ENCODE data around the gene E2F3. TPM values are rescaled to one million over a fixed set of nuclear protein-coding genes. Genes with fewer than 3 reads are reported as not detected.

The E2F3 gene
- total RNA-seq, 2 donors from 2014 or later = 6.0 to 6.4 TPM

DNA sequence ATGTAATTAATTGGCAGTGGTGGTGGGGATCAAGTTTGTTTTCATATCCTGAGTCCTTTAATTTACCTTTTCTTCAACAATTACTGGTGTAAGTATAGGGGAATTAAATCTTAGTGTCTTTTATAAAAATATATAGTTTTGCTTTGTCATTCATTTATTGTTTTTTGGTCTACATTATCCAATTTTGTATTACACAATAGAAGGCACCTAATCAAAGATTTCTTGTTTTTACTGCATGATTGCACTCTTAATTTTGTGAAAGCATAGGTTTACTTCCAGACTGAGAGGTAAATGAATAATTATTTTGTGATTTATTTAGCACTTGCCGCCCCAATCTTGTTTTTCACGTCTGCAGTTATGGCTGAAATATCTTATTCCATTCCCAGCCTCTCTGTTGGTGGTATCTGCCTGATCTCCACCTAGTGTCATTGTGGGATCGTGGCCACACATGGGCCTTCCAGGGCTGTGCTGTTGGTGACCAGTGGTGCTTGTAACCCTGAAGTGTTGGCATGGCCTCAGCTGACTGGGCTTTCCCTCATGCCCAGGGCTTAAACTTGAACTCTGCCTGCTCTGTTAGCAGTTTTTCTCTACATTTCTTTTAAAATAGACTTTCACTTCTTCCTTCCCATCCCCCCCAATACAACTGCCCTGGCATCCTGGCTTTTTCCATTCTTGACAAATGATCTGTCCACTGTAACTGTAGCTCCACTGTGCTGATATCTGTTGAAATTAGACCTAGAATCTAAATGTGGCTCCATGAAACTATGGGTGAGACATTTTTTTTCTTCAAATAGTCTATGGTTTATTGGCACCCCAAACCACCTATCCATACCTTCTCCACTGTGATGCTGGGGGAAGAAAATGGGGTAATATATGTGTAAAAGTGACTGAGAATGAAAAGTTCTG is 24.8 kb downstream of the E2F3 start:
- Histone ChIP-seq H3K4me3 (no peak overlapping the region), H3K36me3 (no peaks in the 10 kb centered on the region), H3K27ac (no peak overlapping the region), H3K27me3 (no peaks in the 10 kb centered on the region), H3K4me1 (peaks cover 0 to 38% of the 10 kb centered on the region in 2 donors), H3K9me3 (no peaks in the 10 kb centered on the region)
- TF ChIP-seq, protein P1, sequence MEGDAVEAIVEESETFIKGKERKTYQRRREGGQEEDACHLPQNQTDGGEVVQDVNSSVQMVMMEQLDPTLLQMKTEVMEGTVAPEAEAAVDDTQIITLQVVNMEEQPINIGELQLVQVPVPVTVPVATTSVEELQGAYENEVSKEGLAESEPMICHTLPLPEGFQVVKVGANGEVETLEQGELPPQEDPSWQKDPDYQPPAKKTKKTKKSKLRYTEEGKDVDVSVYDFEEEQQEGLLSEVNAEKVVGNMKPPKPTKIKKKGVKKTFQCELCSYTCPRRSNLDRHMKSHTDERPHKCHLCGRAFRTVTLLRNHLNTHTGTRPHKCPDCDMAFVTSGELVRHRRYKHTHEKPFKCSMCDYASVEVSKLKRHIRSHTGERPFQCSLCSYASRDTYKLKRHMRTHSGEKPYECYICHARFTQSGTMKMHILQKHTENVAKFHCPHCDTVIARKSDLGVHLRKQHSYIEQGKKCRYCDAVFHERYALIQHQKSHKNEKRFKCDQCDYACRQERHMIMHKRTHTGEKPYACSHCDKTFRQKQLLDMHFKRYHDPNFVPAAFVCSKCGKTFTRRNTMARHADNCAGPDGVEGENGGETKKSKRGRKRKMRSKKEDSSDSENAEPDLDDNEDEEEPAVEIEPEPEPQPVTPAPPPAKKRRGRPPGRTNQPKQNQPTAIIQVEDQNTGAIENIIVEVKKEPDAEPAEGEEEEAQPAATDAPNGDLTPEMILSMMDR (IDR thresholded peaks at IDR 0.05) = no peak
- DNase-seq (ENCODE audit: low spot score) = no peak

DNA sequence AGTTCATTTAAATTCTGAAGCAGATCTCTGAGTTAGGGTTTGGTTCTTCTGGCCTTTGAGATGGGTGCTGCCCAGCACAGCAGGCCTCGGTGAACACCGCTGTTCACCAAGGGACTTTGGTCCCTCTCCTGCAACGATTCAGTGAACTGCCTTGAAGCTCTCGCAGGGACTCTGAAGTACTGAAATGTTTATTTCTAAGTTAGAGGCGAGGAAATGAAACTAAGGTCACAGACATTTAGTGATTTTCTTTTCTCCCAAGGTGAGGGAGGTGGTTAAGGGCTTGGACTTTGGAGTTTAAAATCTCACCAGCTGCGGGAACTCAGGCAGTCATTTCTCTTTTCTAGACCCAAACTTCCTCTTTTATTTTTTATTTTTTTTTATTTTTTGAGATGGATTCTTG is 26.2 kb downstream of the E2F3 start:
- Histone ChIP-seq H3K36me3 (no peaks in the 10 kb centered on the region), H3K9me3 (no peaks in the 10 kb centered on the region), H3K27me3 (no peaks in the 10 kb centered on the region), H3K27ac (no peak overlapping the region), H3K4me3 (no peak overlapping the region), H3K4me1 (peaks cover 0 to 38% of the 10 kb centered on the region in 2 donors)
- TF ChIP-seq, protein P1 (IDR thresholded peaks at IDR 0.05) = no peak
- no peak for DNase-seq (ENCODE audit: low spot score)

DNA sequence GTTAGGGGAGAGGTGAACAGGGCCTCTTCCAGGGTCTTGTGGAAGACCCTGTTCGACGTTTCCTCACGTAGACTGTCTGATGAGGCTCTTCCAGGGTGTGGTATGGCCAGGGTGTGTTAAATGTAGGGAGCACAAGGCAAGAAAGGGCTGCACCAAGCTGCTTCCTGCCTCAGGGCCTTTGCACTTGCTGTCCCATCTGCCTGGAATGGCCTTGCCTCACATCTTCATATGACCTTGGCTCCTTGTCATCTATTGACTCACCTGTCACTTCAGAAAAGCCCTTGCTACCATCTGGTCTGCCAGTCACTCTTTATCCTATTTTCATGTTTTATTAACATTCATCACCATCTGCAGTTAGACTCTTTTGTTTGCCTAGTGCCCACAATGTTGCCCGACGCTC is 31.0 kb downstream of the E2F3 start:
- no peak for DNase-seq (ENCODE audit: low spot score)
- no peaks in the 10 kb centered on the region for H3K27me3 ChIP-seq
- no peaks in the 10 kb centered on the region for H3K9me3 ChIP-seq
- no peak overlapping the region for H3K4me3 ChIP-seq
- TF ChIP-seq, protein P1 (IDR thresholded peaks at IDR 0.05) = no peak
- H3K27ac ChIP-seq = no peak overlapping the region
- peaks cover 0 to 17% of the 10 kb centered on the region in 2 donors for H3K4me1 ChIP-seq
- no peaks in the 10 kb centered on the region for H3K36me3 ChIP-seq

DNA sequence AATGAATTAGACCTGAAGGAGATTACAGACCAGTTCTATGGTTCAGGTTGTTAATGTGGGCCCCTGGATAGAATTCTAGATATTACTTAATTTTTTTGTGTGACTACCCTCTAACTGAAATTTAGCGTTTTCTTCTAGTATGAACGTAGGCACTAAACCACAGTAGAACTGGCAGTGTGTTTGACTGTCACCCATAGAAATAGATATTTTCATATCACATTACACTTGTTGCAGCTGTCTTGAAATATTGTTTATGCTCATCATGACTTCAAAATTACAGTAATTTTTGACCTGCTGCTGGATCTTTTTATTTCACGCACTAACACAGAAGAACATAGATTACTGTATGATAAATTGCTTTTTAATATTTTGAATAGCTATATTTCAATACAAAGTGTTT is 31.6 kb downstream of the E2F3 start:
- H3K4me3 ChIP-seq = no peak overlapping the region
- no peaks in the 10 kb centered on the region for H3K27me3 ChIP-seq
- H3K36me3 ChIP-seq = no peaks in the 10 kb centered on the region
- H3K4me1 ChIP-seq = peaks cover 0 to 10% of the 10 kb centered on the region in 2 donors
- no peaks in the 10 kb centered on the region for H3K9me3 ChIP-seq
- H3K27ac ChIP-seq = no peak overlapping the region
- DNase-seq (ENCODE audit: low spot score) = no peak
- TF ChIP-seq, protein P1 (IDR thresholded peaks at IDR 0.05) = no peak

DNA sequence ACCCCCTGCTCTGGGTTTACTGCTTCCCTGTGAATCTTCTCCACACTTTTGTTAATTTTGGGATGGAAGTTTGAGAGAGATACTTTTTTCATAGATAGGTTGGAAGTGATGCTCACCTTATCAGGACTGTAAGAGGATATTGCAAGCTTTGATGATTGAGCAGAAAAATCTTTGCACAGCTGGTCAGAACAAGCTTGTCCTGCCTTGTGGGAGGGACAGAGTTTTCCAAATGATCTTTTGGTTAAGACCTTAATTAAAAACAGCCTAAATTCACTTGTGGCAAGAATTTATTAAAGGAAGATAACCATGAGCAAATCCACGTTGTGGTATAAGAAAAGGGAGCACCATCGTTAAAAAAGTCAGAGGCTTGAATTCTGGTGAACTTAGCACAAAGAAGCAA is 32.2 kb downstream of the E2F3 start:
- TF ChIP-seq, protein P1 (IDR thresholded peaks at IDR 0.05) = no peak

More for the DNA sequence above, 32.2 kb downstream of the E2F3 start:
- Histone ChIP-seq H3K4me3 (no peak overlapping the region), H3K36me3 (no peaks in the 10 kb centered on the region), H3K27me3 (no peaks in the 10 kb centered on the region), H3K27ac (no peak overlapping the region), H3K4me1 (peaks cover 0 to 5% of the 10 kb centered on the region in 2 donors), H3K9me3 (no peaks in the 10 kb centered on the region)
- DNase-seq (ENCODE audit: low spot score) = no peak

Measured in right atrium auricular region (tissue), 2 donors.